MCF 10A (cell line): ENCODE data around the gene ZNF423. TPM values are rescaled to one million over a fixed set of nuclear protein-coding genes. Genes with fewer than 3 reads are reported as not detected.

Experiments used
- BruUV-seq: library from RNA; stranded (reverse); fragments of 400-500 nt; replicated peaks from 2 replicates; lab custom pipeline; 2021; lab: Mats Ljungman, UMichigan
- CTCF ChIA-PET: fragments of 300-600 bp; sonication (Branson Sonifier 250); formaldehyde crosslinking; extraction: SDS; loops from one replicate; lab custom pipeline; 2021; ENCODE audit warnings: antibody characterized with exemption, inconsistent platforms; lab: Yijun Ruan, JAX
- POLR2A ChIA-PET: fragments of 300-600, 350-650 bp; sonication (Branson Sonifier 250); formaldehyde crosslinking; extraction: SDS; loops from one replicate; lab custom pipeline; 2020; ENCODE audit warnings: antibody characterized with exemption, inconsistent platforms; lab: Yijun Ruan, JAX
- DNase-seq: peaks from one replicate; pipeline ENCODE4 v3.0.0-alpha.2; 2018; ENCODE audit not compliant: unreplicated experiment
- H3K27ac Mint-ChIP-seq: one replicate; pipeline ENCODE4 v1.8.0; 2022; ENCODE audit warnings: mild to moderate bottlenecking, low read depth, mixed read lengths; ENCODE audit not compliant: unreplicated experiment
- H3K27me3 Mint-ChIP-seq: one replicate; pipeline ENCODE4 v1.8.0; 2022; ENCODE audit warnings: mixed read lengths; ENCODE audit not compliant: insufficient read depth, unreplicated experiment
- H3K36me3 Mint-ChIP-seq: one replicate; pipeline ENCODE4 v1.8.0; 2022; ENCODE audit warnings: mild to moderate bottlenecking, moderate library complexity, mixed read lengths; ENCODE audit not compliant: insufficient read depth, unreplicated experiment
- H3K4me1 Mint-ChIP-seq: one replicate; pipeline ENCODE4 v1.8.0; 2022; ENCODE audit warnings: mixed read lengths; ENCODE audit not compliant: insufficient read depth, unreplicated experiment
- H3K4me3 Mint-ChIP-seq: one replicate; pipeline ENCODE4 v1.8.0; 2022; ENCODE audit warnings: mild to moderate bottlenecking, moderate library complexity, mixed read lengths; ENCODE audit not compliant: unreplicated experiment
- H3K9me3 Mint-ChIP-seq: one replicate; pipeline ENCODE4 v1.8.0; 2022; ENCODE audit warnings: mixed read lengths; ENCODE audit not compliant: unreplicated experiment
- CTCF ChIP-seq: fragments of 200-600 bp; IDR thresholded peaks from one replicate; pipeline ENCODE4 v1.8.0; 2022; ENCODE audit warnings: antibody characterized with exemption, mild to moderate bottlenecking; ENCODE audit not compliant: unreplicated experiment
- intact Hi-C: fragments of 100-400 bp; cut with micrococcal nuclease; formaldehyde crosslinking; loops from 2 replicates; pipeline ENCODE4 v1.14.1; 2022
- total RNA-seq: library from RNA; stranded (reverse); gene quantifications from 2 replicates; pipeline ENCODE4 v1.2.3, GENCODE V29; 2022

The ZNF423 gene
- total RNA-seq, 1 experiment from 2014 or later = not detected

- intact Hi-C loops = loop anchor here (1.0 kb wide), 1 partner anchor 185 kb away; no protein-coding TSS in a partner anchor
- H3K4me1 Mint-ChIP-seq = no peaks in the 10 kb centered on the region
- no peaks in the 10 kb centered on the region for H3K9me3 Mint-ChIP-seq
- H3K27ac Mint-ChIP-seq = no peak overlapping the region
- DNase-seq = no peak
- CTCF ChIA-PET = interaction anchor here (0.6 to 2.7 kb wide), 16 partner anchors 10 to 1398 kb away, joined by 3 to 13 read pairs (median 4); no protein-coding TSS in a partner anchor
- POLR2A ChIA-PET = no interaction called here
- no peak for TF ChIP-seq CTCF
- no peaks in the 10 kb centered on the region for H3K36me3 Mint-ChIP-seq
- peaks cover 84% of the 10 kb centered on the region for H3K27me3 Mint-ChIP-seq
- no peak overlapping the region for H3K4me3 Mint-ChIP-seq
- no TSS peak for BruUV-seq
These were observed 262.4 kb downstream of the ZNF423 start for GRCh38 chr16:49593424-49594040.

- peaks cover 82% of the 10 kb centered on the region for H3K27me3 Mint-ChIP-seq
- no peak overlapping the region for H3K27ac Mint-ChIP-seq
- H3K36me3 Mint-ChIP-seq = no peaks in the 10 kb centered on the region
- peak; percentile 40 for DNase-seq
- ChIA-PET CTCF (interaction anchor here (0.6 to 2.7 kb wide), 20 partner anchors 9 to 1397 kb away, joined by 3 to 13 read pairs (median 3); no protein-coding TSS in a partner anchor), POLR2A (no interaction called here)
- no peaks in the 10 kb centered on the region for H3K4me1 Mint-ChIP-seq
- no peaks in the 10 kb centered on the region for H3K9me3 Mint-ChIP-seq
- intact Hi-C loops = loop anchor here (1.0 kb wide), 1 partner anchor 184 kb away; no protein-coding TSS in a partner anchor
- H3K4me3 Mint-ChIP-seq = no peak overlapping the region
- TF ChIP-seq CTCF = peak; percentile 69
- BruUV-seq = no TSS peak
These were observed 263.1 kb downstream of the ZNF423 start for GRCh38 chr16:49592546-49593423.

GRCh38 chr16:49590166-49590871, 265.6 kb downstream of the ZNF423 start:
- Mint-ChIP-seq H3K9me3 (no peaks in the 10 kb centered on the region), H3K27me3 (peaks cover 79% of the 10 kb centered on the region), H3K36me3 (no peaks in the 10 kb centered on the region), H3K4me1 (no peaks in the 10 kb centered on the region), H3K27ac (no peak overlapping the region), H3K4me3 (no peak overlapping the region)
- no peak for TF ChIP-seq CTCF
- no peak for DNase-seq
- ChIA-PET POLR2A (no interaction called here), CTCF (interaction anchor here (0.7 to 2.7 kb wide), 3 partner anchors 39 to 257 kb away, joined by 3 to 18 read pairs (median 3); no protein-coding TSS in a partner anchor)
- intact Hi-C loops = no loop called here
- BruUV-seq = no TSS peak
